Natural killer cell (primary cell): Measurements from ENCODE around the gene SIGLECL1. TPM values are rescaled to one million over a fixed set of nuclear protein-coding genes. Genes with fewer than 3 reads are reported as not detected.

ENCODE experiments used
- ATAC-seq, 3 donors: fragments of 150-1000 bp in 2 of 3; fragments of 200-7000 bp in 1 of 3; cut with Tn5 transposase; 1 replicate in 1 of 3; 2 replicates in 2 of 3; pipeline ENCODE4 v1.10.0; 2021; ENCODE audit warnings: mild to moderate bottlenecking in 2 of 3, moderate library complexity in 2 of 3
- DNase-seq, 2 donors: peaks; one replicate each; pipeline versions ENCODE4 v3.0.0 to v3.0.0-alpha.2; 2013 to 2021; ENCODE audit warnings: mixed read lengths in 1 of 2
- H3K27ac ChIP-seq: one replicate; pipeline ENCODE4 v1.5.1; 2013; ENCODE audit warnings: mild to moderate bottlenecking, low read length
- H3K27me3 ChIP-seq: one replicate; pipeline ENCODE4 v1.6.1; 2013; ENCODE audit warnings: low read length; ENCODE audit not compliant: control insufficient read depth, insufficient read depth
- H3K36me3 ChIP-seq: one replicate; pipeline ENCODE4 v1.6.1; 2013; ENCODE audit warnings: low read length; ENCODE audit not compliant: control insufficient read depth, insufficient read depth
- H3K4me1 ChIP-seq: one replicate; pipeline ENCODE4 v1.6.1; 2013; ENCODE audit warnings: low read length; ENCODE audit not compliant: control insufficient read depth, insufficient read depth
- H3K4me3 ChIP-seq: one replicate; pipeline ENCODE4 v1.5.1; 2013; ENCODE audit warnings: low read length
- H3K9me3 ChIP-seq: one replicate; pipeline ENCODE4 v1.6.1; 2013; ENCODE audit warnings: low read length; ENCODE audit not compliant: control insufficient read depth, insufficient read depth
- H3K27ac Mint-ChIP-seq, 2 donors: one replicate each; pipeline ENCODE4 v1.8.0; 2022; ENCODE audit warnings: mild to moderate bottlenecking in 2 of 2, mixed read lengths in 2 of 2, moderate library complexity in 1 of 2
- H3K27me3 Mint-ChIP-seq, 2 donors: one replicate each; pipeline ENCODE4 v1.8.0; 2022; ENCODE audit warnings: low read depth in 2 of 2, mixed read lengths in 2 of 2
- H3K36me3 Mint-ChIP-seq: one replicate; pipeline ENCODE4 v1.8.0; 2022; ENCODE audit warnings: mixed read lengths
- H3K4me1 Mint-ChIP-seq, 2 donors: one replicate each; pipeline ENCODE4 v1.8.0; 2022; ENCODE audit warnings: mixed read lengths in 2 of 2
- H3K4me3 Mint-ChIP-seq: one replicate; pipeline ENCODE4 v1.8.0; 2022; ENCODE audit warnings: mild to moderate bottlenecking, moderate library complexity, mixed read lengths
- H3K9me3 Mint-ChIP-seq, 2 donors: one replicate each; pipeline ENCODE4 v1.8.0; 2022; ENCODE audit warnings: mixed read lengths in 2 of 2
- WGBS: methylation state at CpG from one replicate; pipeline ENCODE4 v1.1.7; 2013; ENCODE audit warnings: missing lambda C conversion rate; ENCODE audit not compliant: insufficient coverage; 5-methylcytosine and 5-hydroxymethylcytosine counted together
- intact Hi-C: fragments of 100-400 bp; cut with micrococcal nuclease; formaldehyde crosslinking; loops from one replicate; pipeline ENCODE4 v1.14.2; 2022
- total RNA-seq, 4 donors: library from RNA; stranded (reverse); fragments of 120-200 nt in 1 of 4; gene quantifications; one replicate each; pipeline versions ENCODE4 v1.2.3 to v1.2.4, GENCODE V29; 2013 to 2022
- TF ChIP-seq, protein P1 (sequence below): fragments of 200-600 bp; IDR thresholded peaks from one replicate; pipeline ENCODE4 v1.8.0; 2022; ENCODE audit warnings: antibody characterized with exemption

The SIGLECL1 gene
- total RNA-seq, 3 donors from 2014 or later (not counting 1 experiment from before 2014, with no cell fraction given), result not detected

DNA sequence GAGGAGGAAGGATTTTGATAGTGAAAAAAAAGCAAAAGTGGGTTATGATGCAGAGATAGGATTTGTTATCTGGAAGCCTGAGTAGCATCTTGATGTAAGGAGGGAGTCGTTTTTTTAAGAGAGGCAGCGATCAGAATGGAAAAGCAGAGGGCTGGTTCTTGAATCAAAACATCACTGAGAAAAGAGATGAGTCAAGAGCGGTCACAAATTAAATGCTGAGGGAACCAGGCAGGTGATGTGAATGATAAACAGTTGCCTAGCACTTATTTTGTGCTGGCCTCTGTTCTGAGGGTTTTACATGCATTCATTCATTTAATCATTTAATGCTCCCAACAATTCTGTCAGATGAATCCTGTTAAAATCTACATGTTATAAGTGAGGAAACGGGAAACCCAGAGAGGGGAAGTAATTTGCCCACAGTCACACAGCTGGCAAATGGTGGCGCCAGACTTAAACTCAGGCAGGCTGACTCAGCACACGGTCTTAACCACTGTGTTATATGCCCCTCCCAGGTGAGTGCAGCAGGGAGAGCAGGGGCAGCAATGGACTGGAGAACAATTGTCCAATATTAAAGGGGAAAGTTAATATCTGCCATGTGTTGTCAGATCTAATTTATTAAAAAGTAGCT is 21.4 kb downstream of the SIGLECL1 start:
- Mint-ChIP-seq H3K27me3 (peaks cover 8 to 12% of the 10 kb centered on the region in 2 donors), H3K9me3 (no peaks in the 10 kb centered on the region), H3K4me3 (peak overlapping the region; percentile 22), H3K4me1 (peaks cover 26 to 43% of the 10 kb centered on the region in 2 donors), H3K27ac (peak overlapping the region; percentile 73 to 83), H3K36me3 (no peaks in the 10 kb centered on the region)
- H3K27me3 ChIP-seq, result no peaks in the 10 kb centered on the region
- no peaks in the 10 kb centered on the region for H3K36me3 ChIP-seq
- H3K9me3 ChIP-seq, result no peaks in the 10 kb centered on the region
- ATAC-seq, result peak; percentile 79 to 97 (median 97)
- DNase-seq, result peak in 1 of 2 donors; percentile 14
- 31% methylated on average over 6 of the region's 6 CpGs for WGBS
- intact Hi-C loops, result no loop called here
- H3K4me1 ChIP-seq, result peaks cover 13% of the 10 kb centered on the region
- TF ChIP-seq, protein P1, sequence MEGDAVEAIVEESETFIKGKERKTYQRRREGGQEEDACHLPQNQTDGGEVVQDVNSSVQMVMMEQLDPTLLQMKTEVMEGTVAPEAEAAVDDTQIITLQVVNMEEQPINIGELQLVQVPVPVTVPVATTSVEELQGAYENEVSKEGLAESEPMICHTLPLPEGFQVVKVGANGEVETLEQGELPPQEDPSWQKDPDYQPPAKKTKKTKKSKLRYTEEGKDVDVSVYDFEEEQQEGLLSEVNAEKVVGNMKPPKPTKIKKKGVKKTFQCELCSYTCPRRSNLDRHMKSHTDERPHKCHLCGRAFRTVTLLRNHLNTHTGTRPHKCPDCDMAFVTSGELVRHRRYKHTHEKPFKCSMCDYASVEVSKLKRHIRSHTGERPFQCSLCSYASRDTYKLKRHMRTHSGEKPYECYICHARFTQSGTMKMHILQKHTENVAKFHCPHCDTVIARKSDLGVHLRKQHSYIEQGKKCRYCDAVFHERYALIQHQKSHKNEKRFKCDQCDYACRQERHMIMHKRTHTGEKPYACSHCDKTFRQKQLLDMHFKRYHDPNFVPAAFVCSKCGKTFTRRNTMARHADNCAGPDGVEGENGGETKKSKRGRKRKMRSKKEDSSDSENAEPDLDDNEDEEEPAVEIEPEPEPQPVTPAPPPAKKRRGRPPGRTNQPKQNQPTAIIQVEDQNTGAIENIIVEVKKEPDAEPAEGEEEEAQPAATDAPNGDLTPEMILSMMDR, result no peak
- no peak overlapping the region for H3K27ac ChIP-seq
- H3K4me3 ChIP-seq, result no peak overlapping the region

GRCh38 chr19:51274049-51274770 is 23.3 kb downstream of the SIGLECL1 start:
- Mint-ChIP-seq H3K27ac (peak overlapping the region in 1 of 2 donors; percentile 26), H3K4me3 (peak overlapping the region; percentile 9), H3K36me3 (no peaks in the 10 kb centered on the region), H3K4me1 (peaks cover 26 to 43% of the 10 kb centered on the region in 2 donors), H3K27me3 (peaks cover 21 to 25% of the 10 kb centered on the region in 2 donors), H3K9me3 (no peaks in the 10 kb centered on the region)
- Histone ChIP-seq H3K4me1 (peaks cover 13% of the 10 kb centered on the region), H3K9me3 (no peaks in the 10 kb centered on the region), H3K36me3 (no peaks in the 10 kb centered on the region), H3K27ac (no peak overlapping the region), H3K4me3 (no peak overlapping the region), H3K27me3 (no peaks in the 10 kb centered on the region)
- ATAC-seq (no peak), DNase-seq (no peak)
- intact Hi-C loops, result no loop called here
- TF ChIP-seq, protein P1, result no peak
- WGBS, result 91% methylated on average over 7 of the region's 8 CpGs

DNA sequence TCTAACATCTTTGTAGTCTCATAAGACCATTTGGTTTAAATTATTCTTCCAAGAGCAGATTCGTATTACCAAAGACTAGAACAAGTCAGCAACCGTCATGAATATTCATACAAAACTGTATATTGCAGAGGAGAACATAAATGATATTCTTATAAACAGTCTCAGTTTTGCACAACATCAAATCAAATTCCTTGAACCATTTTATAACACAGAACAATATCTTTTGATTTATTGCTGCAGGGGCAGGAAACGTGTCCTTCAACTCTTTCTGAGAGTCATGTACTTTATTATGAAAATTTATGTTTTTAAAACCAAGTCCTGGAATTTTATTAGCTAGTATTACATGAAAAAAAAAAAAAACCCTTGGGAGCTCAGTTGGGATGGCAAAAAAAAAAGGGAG is 26.2 kb downstream of the SIGLECL1 start:
- WGBS, result 100% methylated on average over 1 of the region's 3 CpGs
- no peak for DNase-seq
- Mint-ChIP-seq H3K27me3 (peaks cover 21 to 42% of the 10 kb centered on the region in 2 donors), H3K4me3 (no peak overlapping the region), H3K4me1 (peaks cover 13 to 23% of the 10 kb centered on the region in 2 donors), H3K36me3 (no peaks in the 10 kb centered on the region), H3K27ac (no peak overlapping the region), H3K9me3 (no peaks in the 10 kb centered on the region)
- H3K27ac ChIP-seq, result no peak overlapping the region
- H3K4me1 ChIP-seq, result peaks cover 9% of the 10 kb centered on the region
- ATAC-seq, result no peak
- no peaks in the 10 kb centered on the region for H3K36me3 ChIP-seq
- H3K9me3 ChIP-seq, result no peaks in the 10 kb centered on the region
- H3K27me3 ChIP-seq, result no peaks in the 10 kb centered on the region
- TF ChIP-seq, protein P1, result no peak
- intact Hi-C loops, result no loop called here
- H3K4me3 ChIP-seq, result no peak overlapping the region
